Measurements from ENCODE around the gene ATP2B2.
A peak's percentile ranks its signal among the peaks of the same experiment; 100 is the strongest.
"Not testable (repeated sequence)": the region's sequence is repeated elsewhere in the genome, so short reads cannot be mapped to it uniquely, and the experiment has no call there.

ATP2B2 gene

GRCh38 chr3:10505050-10505790 is at the start of gene ATP2B2:
TSS of gene ATP2B2 (minus strand) at chr3:10505586. CDS start at chr3:10449543, 56,043 bp downstream.
- DNase-seq, result peak; percentile 59

- DNase-seq, result peak; percentile 35
These were observed 49.4 kb upstream of the ATP2B2 start for GRCh38 chr3:10554746-10555145.

GRCh38 chr3:10554236-10554611 is 48.8 kb upstream of the ATP2B2 start:
- peak; percentile 44 for DNase-seq

GRCh38 chr3:10553591-10554235 is 48.3 kb upstream of the ATP2B2 start:
- peak; percentile 47 for DNase-seq

- peak; percentile 59 for DNase-seq
These were observed 47.2 kb upstream of the ATP2B2 start for GRCh38 chr3:10552631-10552943.

GRCh38 chr3:10551821-10552630 is 46.6 kb upstream of the ATP2B2 start:
- peak; percentile 90 for DNase-seq

GRCh38 chr3:10551139-10551538 is 45.8 kb upstream of the ATP2B2 start:
- DNase-seq, result no peak

GRCh38 chr3:10550705-10551104 is 45.3 kb upstream of the ATP2B2 start:
- DNase-seq, result peak; percentile 47

GRCh38 chr3:10549617-10550230 is 44.3 kb upstream of the ATP2B2 start:
- peak; percentile 44 for DNase-seq

- DNase-seq, result peak; percentile 64
These were observed 43.6 kb upstream of the ATP2B2 start for GRCh38 chr3:10548992-10549391.

- DNase-seq, result peak; percentile 47
These were observed 42.7 kb upstream of the ATP2B2 start for GRCh38 chr3:10547841-10548783.

- DNase-seq, result no peak
These were observed 42.0 kb upstream of the ATP2B2 start for GRCh38 chr3:10547413-10547812.

- peak; percentile 37 for DNase-seq
These were observed 41.5 kb upstream of the ATP2B2 start for GRCh38 chr3:10546820-10547263.

GRCh38 chr3:10546181-10546624 is 40.8 kb upstream of the ATP2B2 start:
- peak; percentile 48 for DNase-seq

- DNase-seq, result no peak
These were observed 37.1 kb upstream of the ATP2B2 start for GRCh38 chr3:10542518-10542917.

- not testable (repeated sequence) for DNase-seq
These were observed 35.0 kb upstream of the ATP2B2 start for GRCh38 chr3:10540347-10540746.

GRCh38 chr3:10534066-10534465 is 28.7 kb upstream of the ATP2B2 start:
- DNase-seq, result peak; percentile 37

GRCh38 chr3:10533737-10534023 is 28.3 kb upstream of the ATP2B2 start:
- DNase-seq, result no peak

- peak; percentile 28 for DNase-seq
These were observed 27.8 kb upstream of the ATP2B2 start for GRCh38 chr3:10532939-10533736.

- peak; percentile 11 for DNase-seq
These were observed 25.6 kb upstream of the ATP2B2 start for GRCh38 chr3:10531031-10531430.

- no peak for DNase-seq
These were observed 24.9 kb upstream of the ATP2B2 start for GRCh38 chr3:10530241-10530640.

All from activated CD8-positive, alpha-beta memory T cell treated with anti-CD3 and anti-CD28 coated beads for 24 hours (primary cell).